ENCODE data around the gene MYO9A. TPM values are rescaled to one million over a fixed set of nuclear protein-coding genes. Genes with fewer than 3 reads are reported as not detected.
"Not testable (repeated sequence)": the region's sequence is repeated elsewhere in the genome, so short reads cannot be mapped to it uniquely, and the experiment has no call there.

Gene MYO9A
- polyA plus RNA-seq, 1 experiment, result 13.1 TPM

- no peaks in the 10 kb centered on the region for H3K36me3 ChIP-seq (ENCODE audit: control insufficient read depth, insufficient read depth, low read length)
- ChIA-PET CTCF (interaction anchor here (1.4 kb wide), 1 partner anchor 15 kb away, joined by 5 read pairs; no protein-coding TSS in a partner anchor), POLR2A (no interaction called here)
- DNase-seq (ENCODE audit: low read depth), result no peak
- no peaks in the 10 kb centered on the region for H3K27me3 ChIP-seq (ENCODE audit: control insufficient read depth, insufficient read depth, low read length)
- no peak overlapping the region for H3K4me3 ChIP-seq (ENCODE audit: low read depth, low read length)
- TF ChIP-seq CTCF (IDR thresholded peaks at IDR 0.05; ENCODE audit: insufficient read depth, low read depth, low read length), result no peak
Measured at GRCh38 chr15:72020799-72021198, 97.2 kb downstream of the MYO9A start.

GRCh38 chr15:72014555-72014954 lies 103.4 kb downstream of the MYO9A start:
- CTCF ChIA-PET, result interaction anchor here (2.0 kb wide), 1 partner anchor 10 kb away, joined by 4 read pairs; no protein-coding TSS in a partner anchor
- H3K36me3 ChIP-seq (ENCODE audit: control insufficient read depth, insufficient read depth, low read length); H3K4me3 ChIP-seq (ENCODE audit: low read depth, low read length); H3K27me3 ChIP-seq (ENCODE audit: control insufficient read depth, insufficient read depth, low read length); DNase-seq (ENCODE audit: low read depth); POLR2A ChIA-PET: not testable (repeated sequence)

DNA sequence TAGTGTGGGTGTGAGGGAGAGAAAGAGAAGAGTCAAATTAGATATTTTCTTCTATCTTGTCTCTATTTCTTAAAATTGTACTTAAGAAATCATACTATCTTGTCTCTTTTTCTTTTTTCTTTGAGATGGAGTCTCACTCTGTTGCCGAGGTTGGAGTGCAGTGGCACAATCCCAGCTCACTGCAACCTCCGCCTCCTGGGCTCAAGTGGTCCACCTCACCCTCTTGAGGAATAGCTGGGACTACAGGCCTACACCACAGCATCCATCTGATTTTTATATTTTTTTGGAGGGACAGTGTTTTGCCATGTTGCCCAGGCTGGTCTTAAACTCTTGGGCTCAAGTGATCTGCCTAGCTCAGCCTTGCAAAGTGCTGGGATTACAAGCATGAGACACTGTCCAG lies 104.2 kb downstream of the MYO9A start:
- no peak for DNase-seq (ENCODE audit: low read depth)
- no peaks in the 10 kb centered on the region for H3K27me3 ChIP-seq (ENCODE audit: control insufficient read depth, insufficient read depth, low read length)
- no peak for TF ChIP-seq CTCF (IDR thresholded peaks at IDR 0.05; ENCODE audit: insufficient read depth, low read depth, low read length)
- ChIA-PET CTCF (interaction anchor here (2.0 kb wide), 1 partner anchor 9 kb away, joined by 4 read pairs; no protein-coding TSS in a partner anchor), POLR2A (no interaction called here)
- H3K4me3 ChIP-seq (ENCODE audit: low read depth, low read length), result no peak overlapping the region
- no peaks in the 10 kb centered on the region for H3K36me3 ChIP-seq (ENCODE audit: control insufficient read depth, insufficient read depth, low read length)

DNA sequence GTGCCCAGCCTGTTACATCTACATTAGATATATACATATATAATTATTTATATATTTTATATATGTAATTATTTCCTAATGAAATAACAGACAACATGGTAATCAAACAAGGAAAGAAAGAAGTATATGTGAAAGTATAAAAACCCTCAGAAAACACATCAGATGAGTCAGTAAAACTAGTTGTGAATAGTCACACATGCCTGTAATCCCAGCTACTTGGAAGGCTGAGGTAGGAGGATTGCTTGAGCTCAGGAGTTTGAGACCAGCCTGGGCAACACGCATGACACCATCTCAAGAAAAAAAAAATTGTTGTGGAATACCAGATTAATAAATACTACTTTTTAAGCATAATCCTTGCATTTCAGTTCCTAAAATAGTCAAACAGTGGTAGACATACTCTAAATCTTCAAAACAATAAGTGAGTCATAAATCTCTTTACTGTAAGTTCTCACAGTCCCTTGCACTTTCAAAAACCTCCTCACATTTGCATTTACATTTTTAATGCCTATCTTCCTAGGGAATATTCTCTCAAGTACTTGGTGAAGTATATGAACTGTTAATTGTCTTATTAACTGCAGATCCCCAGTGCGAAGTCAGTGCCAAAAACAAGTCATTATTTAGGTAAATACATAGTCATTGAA lies 106.5 kb downstream of the MYO9A start:
- no peak overlapping the region for H3K4me3 ChIP-seq (ENCODE audit: low read depth, low read length)
- ChIA-PET POLR2A (no interaction called here), CTCF (interaction anchor here (0.6 kb wide), 1 partner anchor 18 kb away, joined by 3 read pairs; no protein-coding TSS in a partner anchor)
- DNase-seq (ENCODE audit: low read depth), result no peak
- no peaks in the 10 kb centered on the region; the same call in 1 of the 2 replicates for H3K36me3 ChIP-seq (ENCODE audit: control insufficient read depth, insufficient read depth, low read length)
- no peaks in the 10 kb centered on the region for H3K27me3 ChIP-seq (ENCODE audit: control insufficient read depth, insufficient read depth, low read length)
- TF ChIP-seq CTCF (IDR thresholded peaks at IDR 0.05; ENCODE audit: insufficient read depth, low read depth, low read length), result no peak

GRCh38 chr15:72009222-72009621 lies 108.7 kb downstream of the MYO9A start:
- no peaks in the 10 kb centered on the region for H3K27me3 ChIP-seq (ENCODE audit: control insufficient read depth, insufficient read depth, low read length)
- no peak overlapping the region for H3K4me3 ChIP-seq (ENCODE audit: low read depth, low read length)
- TF ChIP-seq CTCF (IDR thresholded peaks at IDR 0.05; ENCODE audit: insufficient read depth, low read depth, low read length), result no peak
- ChIA-PET CTCF (no interaction called here), POLR2A (no interaction called here)
- no peaks in the 10 kb centered on the region; the same call in 1 of the 2 replicates for H3K36me3 ChIP-seq (ENCODE audit: control insufficient read depth, insufficient read depth, low read length)
- no peak for DNase-seq (ENCODE audit: low read depth)

DNA sequence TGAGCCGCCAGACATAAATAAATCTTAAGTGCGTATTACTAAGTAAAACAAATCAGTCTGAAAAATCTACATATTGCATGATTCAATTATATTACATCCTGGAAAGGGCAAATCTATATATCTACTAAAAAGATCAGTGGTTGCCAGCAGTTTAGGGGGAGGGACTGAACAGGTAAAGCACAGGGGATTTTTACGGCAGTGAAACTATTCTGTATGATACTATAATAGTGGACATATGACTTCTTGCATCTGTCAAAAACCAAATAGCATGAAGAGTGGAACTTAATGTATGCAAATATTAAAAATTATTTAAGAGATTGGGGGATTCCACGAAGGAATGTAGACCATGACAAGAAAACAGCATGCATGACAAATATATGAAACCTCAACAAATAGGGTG lies 111.6 kb downstream of the MYO9A start:
- DNase-seq (ENCODE audit: low read depth), result no peak
- H3K27me3 ChIP-seq (ENCODE audit: control insufficient read depth, insufficient read depth, low read length), result no peaks in the 10 kb centered on the region
- ChIA-PET CTCF (no interaction called here), POLR2A (no interaction called here)
- no peak for TF ChIP-seq CTCF (IDR thresholded peaks at IDR 0.05; ENCODE audit: insufficient read depth, low read depth, low read length)
- no peak overlapping the region for H3K4me3 ChIP-seq (ENCODE audit: low read depth, low read length)
- no peaks in the 10 kb centered on the region; the same call in 1 of the 2 replicates for H3K36me3 ChIP-seq (ENCODE audit: control insufficient read depth, insufficient read depth, low read length)

All from BJ (cell line).